ENCODE data around the gene NBPF3. TPM values are rescaled to one million over a fixed set of nuclear protein-coding genes. Genes with fewer than 3 reads are reported as not detected.

Gene NBPF3
- total and polyA plus RNA-seq, 2 experiments from 2014 or later = 2.7 to 18.1 TPM

GRCh38 chr1:21532992-21533534 lies 93.1 kb downstream of the NBPF3 start (continued):
- TF ChIP-seq REST (IDR thresholded peaks at IDR 0.05; ENCODE audit: unreplicated experiment) = no peak
- no peak for TF ChIP-seq STAT1 (IDR thresholded peaks at IDR 0.05; ENCODE audit: unreplicated experiment)
- no peak for TF ChIP-seq NANOG (IDR thresholded peaks at IDR 0.05; ENCODE audit: borderline replicate concordance)
- TF ChIP-seq ETS1 (IDR thresholded peaks at IDR 0.05) = no peak
- TF ChIP-seq ZNF114 (CRISPR knock-in tag; IDR thresholded peaks at IDR 0.05) = no peak
- no peak for TF ChIP-seq ZNF331 (CRISPR knock-in tag; IDR thresholded peaks at IDR 0.05; ENCODE audit: low read depth)
- no peak for TF ChIP-seq CREB1 (CRISPR knock-in tag; IDR thresholded peaks at IDR 0.05; ENCODE audit: low read depth)

GRCh38 chr1:21534146-21534545 lies 94.2 kb downstream of the NBPF3 start:
- Mint-ChIP-seq H3K36me3 (ENCODE audit: low read depth) (0 out of 3 replicates have a peak, but pooled peaks cover 5% of the 10 kb centered on the region), H3K4me3 (no peak overlapping the region), H3K9me3 (no peaks in the 10 kb centered on the region), H3K27me3 (ENCODE audit: insufficient read depth, low read depth, poor library complexity) (peaks cover 10% of the 10 kb centered on the region), H3K27ac (no peak overlapping the region), H3K4me1 (peaks cover 45% of the 10 kb centered on the region)
- no peak for TF ChIP-seq CREB1 (CRISPR knock-in tag; IDR thresholded peaks at IDR 0.05; ENCODE audit: low read depth)
- TF ChIP-seq POLR2AphosphoS5 (IDR thresholded peaks at IDR 0.05; ENCODE audit: low read depth) = no peak
- TF ChIP-seq STAT1 (IDR thresholded peaks at IDR 0.05; ENCODE audit: unreplicated experiment) = no peak
- TF ChIP-seq ETS1 (IDR thresholded peaks at IDR 0.05) = no peak
- TF ChIP-seq ZNF331 (CRISPR knock-in tag; IDR thresholded peaks at IDR 0.05; ENCODE audit: low read depth) = no peak
- no peak for TF ChIP-seq EZH2phosphoT487 (IDR thresholded peaks at IDR 0.05; ENCODE audit: unreplicated experiment)
- no peak for TF ChIP-seq ZNF114 (CRISPR knock-in tag; IDR thresholded peaks at IDR 0.05)
- no peak for TF ChIP-seq JUNB (IDR thresholded peaks at IDR 0.05; ENCODE audit: unreplicated experiment)
- TF ChIP-seq ZNF462 (CRISPR knock-in tag; IDR thresholded peaks at IDR 0.05) = no peak
- Histone ChIP-seq H3F3A (replicated peaks; ENCODE audit: low read depth) (peaks cover 3% of the 10 kb centered on the region), H4K20me1 (replicated peaks; ENCODE audit: insufficient read depth) (peaks cover 31% of the 10 kb centered on the region), H3K27me3 (ENCODE audit: insufficient read depth) (no peaks in the 10 kb centered on the region), H2AFZ (no peak overlapping the region), H3K27ac (ENCODE audit: low read depth) (no peak overlapping the region), H3K4me2 (no peak overlapping the region), H3K79me2 (replicated peaks; ENCODE audit: insufficient read depth) (peaks cover 53% of the 10 kb centered on the region), H3K9me2 (ENCODE audit: insufficient read depth) (no peaks in the 10 kb centered on the region), H3K4me1 (ENCODE audit: insufficient read depth) (peaks cover 20% of the 10 kb centered on the region), H3K4me3 (no peak overlapping the region), H3K36me3 (ENCODE audit: insufficient read depth) (no peaks in the 10 kb centered on the region)
- DNase-seq (ENCODE audit: low spot score) (no peak), ATAC-seq (no peak)
